ENCODE data around the gene RAB31.

DNA sequence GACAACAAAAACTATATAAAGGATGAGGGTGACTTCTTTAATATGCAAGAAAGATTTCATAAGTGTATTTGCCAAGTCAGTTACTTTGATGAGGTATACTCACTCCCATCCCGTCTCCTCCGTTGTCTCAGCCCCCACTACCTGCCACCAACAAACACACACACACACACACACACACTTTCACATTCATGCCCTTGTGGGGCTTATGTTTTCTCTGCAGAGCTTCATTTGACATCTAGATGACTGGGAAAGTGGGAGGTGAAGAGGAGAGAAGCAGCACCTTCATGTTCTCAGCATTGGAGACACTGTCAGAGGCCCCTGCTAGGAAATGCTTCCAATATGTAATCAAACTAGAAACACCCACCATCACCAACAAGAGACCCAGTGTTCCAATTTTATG, 155.2 kb downstream of the RAB31 start:
- TF ChIP-seq POLR2A (IDR thresholded peaks at IDR 0.05), result no peak
- TF ChIP-seq CTCF (IDR thresholded peaks at IDR 0.05), result no peak
